Measurements from ENCODE around the gene CD79A.

- TF ChIP-seq, protein P1, sequence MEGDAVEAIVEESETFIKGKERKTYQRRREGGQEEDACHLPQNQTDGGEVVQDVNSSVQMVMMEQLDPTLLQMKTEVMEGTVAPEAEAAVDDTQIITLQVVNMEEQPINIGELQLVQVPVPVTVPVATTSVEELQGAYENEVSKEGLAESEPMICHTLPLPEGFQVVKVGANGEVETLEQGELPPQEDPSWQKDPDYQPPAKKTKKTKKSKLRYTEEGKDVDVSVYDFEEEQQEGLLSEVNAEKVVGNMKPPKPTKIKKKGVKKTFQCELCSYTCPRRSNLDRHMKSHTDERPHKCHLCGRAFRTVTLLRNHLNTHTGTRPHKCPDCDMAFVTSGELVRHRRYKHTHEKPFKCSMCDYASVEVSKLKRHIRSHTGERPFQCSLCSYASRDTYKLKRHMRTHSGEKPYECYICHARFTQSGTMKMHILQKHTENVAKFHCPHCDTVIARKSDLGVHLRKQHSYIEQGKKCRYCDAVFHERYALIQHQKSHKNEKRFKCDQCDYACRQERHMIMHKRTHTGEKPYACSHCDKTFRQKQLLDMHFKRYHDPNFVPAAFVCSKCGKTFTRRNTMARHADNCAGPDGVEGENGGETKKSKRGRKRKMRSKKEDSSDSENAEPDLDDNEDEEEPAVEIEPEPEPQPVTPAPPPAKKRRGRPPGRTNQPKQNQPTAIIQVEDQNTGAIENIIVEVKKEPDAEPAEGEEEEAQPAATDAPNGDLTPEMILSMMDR (IDR thresholded peaks at IDR 0.05): no peak
- no peak for TF ChIP-seq POLR2AphosphoS5 (IDR thresholded peaks at IDR 0.05)
Observed at GRCh38 chr19:41876847-41877832, at the start of gene CD79A.

Measured in breast epithelium (tissue), 3 donors.